Measurements from ENCODE around the gene CAMKV.
"Not testable (repeated sequence)": the region's sequence is repeated elsewhere in the genome, so short reads cannot be mapped to it uniquely, and the experiment has no call there.

CAMKV gene

DNA sequence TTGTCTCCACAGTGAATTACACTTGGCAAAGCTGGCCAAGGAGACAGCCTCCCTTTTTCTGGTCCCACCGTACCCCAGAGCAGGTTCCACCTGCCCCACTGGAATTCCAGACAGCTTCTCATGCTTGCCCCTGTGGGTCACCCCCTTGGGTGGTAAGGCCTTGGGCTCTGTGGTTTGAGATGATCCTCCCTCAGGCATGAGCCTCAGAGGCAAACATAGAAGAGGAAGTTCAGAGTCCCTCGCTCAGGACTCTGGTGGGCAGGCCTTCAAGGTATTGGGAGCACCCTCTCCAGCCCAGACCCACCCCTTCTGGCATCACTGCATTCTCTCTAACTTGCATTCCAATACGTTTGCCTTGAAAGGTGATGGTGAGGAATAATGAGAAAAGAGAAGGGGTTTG is 38.4 kb downstream of the CAMKV start:
- Histone ChIP-seq H3K27ac (ENCODE audit: low read depth, low read length) (no peak overlapping the region), H3K27me3 (ENCODE audit: low read length) (no peaks in the 10 kb centered on the region), H3K79me2 (ENCODE audit: insufficient read depth, low read length) (no peaks in the 10 kb centered on the region), H3K9me3 (ENCODE audit: insufficient read depth, low read length) (no peaks in the 10 kb centered on the region), H3K9ac (ENCODE audit: low read length) (no peak overlapping the region), H3K4me2 (ENCODE audit: low read depth, low read length, poor library complexity, severe bottlenecking) (no peak overlapping the region), H4K20me1 (ENCODE audit: low read depth, low read length) (no peaks in the 10 kb centered on the region), H3K9me2 (replicated peaks; ENCODE audit: insufficient read depth, low read length) (no peaks in the 10 kb centered on the region), H3K36me3 (ENCODE audit: low read length) (no peaks in the 10 kb centered on the region), H3K4me3 (ENCODE audit: insufficient read depth, low read length, poor library complexity, severe bottlenecking) (no peak overlapping the region), H2AFZ (ENCODE audit: low read depth, low read length, severe bottlenecking) (no peak overlapping the region), H3F3A (ENCODE audit: insufficient read depth) (no peaks in the 10 kb centered on the region)
- no peak for TF ChIP-seq EZH2phosphoT487 (conservative IDR thresholded peaks at IDR 0.05; ENCODE audit: low read length)
- TF ChIP-seq, protein P1, sequence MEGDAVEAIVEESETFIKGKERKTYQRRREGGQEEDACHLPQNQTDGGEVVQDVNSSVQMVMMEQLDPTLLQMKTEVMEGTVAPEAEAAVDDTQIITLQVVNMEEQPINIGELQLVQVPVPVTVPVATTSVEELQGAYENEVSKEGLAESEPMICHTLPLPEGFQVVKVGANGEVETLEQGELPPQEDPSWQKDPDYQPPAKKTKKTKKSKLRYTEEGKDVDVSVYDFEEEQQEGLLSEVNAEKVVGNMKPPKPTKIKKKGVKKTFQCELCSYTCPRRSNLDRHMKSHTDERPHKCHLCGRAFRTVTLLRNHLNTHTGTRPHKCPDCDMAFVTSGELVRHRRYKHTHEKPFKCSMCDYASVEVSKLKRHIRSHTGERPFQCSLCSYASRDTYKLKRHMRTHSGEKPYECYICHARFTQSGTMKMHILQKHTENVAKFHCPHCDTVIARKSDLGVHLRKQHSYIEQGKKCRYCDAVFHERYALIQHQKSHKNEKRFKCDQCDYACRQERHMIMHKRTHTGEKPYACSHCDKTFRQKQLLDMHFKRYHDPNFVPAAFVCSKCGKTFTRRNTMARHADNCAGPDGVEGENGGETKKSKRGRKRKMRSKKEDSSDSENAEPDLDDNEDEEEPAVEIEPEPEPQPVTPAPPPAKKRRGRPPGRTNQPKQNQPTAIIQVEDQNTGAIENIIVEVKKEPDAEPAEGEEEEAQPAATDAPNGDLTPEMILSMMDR (IDR thresholded peaks at IDR 0.05; ENCODE audit: insufficient read depth, low read length, poor library complexity, severe bottlenecking) = no peak

DNA sequence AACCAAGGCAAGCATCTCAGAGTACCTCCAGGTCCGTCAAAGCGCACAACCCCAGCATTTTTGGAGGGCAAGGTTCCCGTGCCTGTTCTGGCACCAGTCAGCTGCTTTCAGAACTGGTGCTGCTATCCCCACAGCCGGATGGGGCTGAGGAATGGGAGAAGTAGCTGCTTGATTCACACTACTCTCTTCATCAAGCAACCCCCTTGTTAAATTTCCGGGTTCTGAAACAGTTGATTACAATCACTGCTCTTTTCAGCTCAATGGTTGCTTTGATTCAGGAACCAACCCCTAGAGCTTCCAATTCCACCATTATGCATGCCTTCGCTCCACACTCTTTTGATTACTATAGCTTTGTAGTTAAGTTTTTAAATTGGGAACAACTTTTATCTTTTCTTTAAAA is 43.7 kb downstream of the CAMKV start:
- no peak for TF ChIP-seq EZH2phosphoT487 (conservative IDR thresholded peaks at IDR 0.05; ENCODE audit: low read length)
- TF ChIP-seq, protein P1 (IDR thresholded peaks at IDR 0.05; ENCODE audit: insufficient read depth, low read length, poor library complexity, severe bottlenecking) = no peak
- Histone ChIP-seq H3K79me2 (ENCODE audit: insufficient read depth, low read length) (no peaks in the 10 kb centered on the region), H3K9ac (ENCODE audit: low read length) (no peak overlapping the region), H2AFZ (ENCODE audit: low read depth, low read length, severe bottlenecking) (no peak overlapping the region), H3K27ac (ENCODE audit: low read depth, low read length) (no peak overlapping the region), H3K4me3 (ENCODE audit: insufficient read depth, low read length, poor library complexity, severe bottlenecking) (no peak overlapping the region), H3K36me3 (ENCODE audit: low read length) (no peaks in the 10 kb centered on the region), H4K20me1 (ENCODE audit: low read depth, low read length) (no peaks in the 10 kb centered on the region), H3K9me3 (ENCODE audit: insufficient read depth, low read length) (no peaks in the 10 kb centered on the region), H3F3A (ENCODE audit: insufficient read depth) (no peaks in the 10 kb centered on the region), H3K9me2 (replicated peaks; ENCODE audit: insufficient read depth, low read length) (no peaks in the 10 kb centered on the region), H3K27me3 (ENCODE audit: low read length) (no peaks in the 10 kb centered on the region), H3K4me2 (ENCODE audit: low read depth, low read length, poor library complexity, severe bottlenecking) (no peak overlapping the region)

DNA sequence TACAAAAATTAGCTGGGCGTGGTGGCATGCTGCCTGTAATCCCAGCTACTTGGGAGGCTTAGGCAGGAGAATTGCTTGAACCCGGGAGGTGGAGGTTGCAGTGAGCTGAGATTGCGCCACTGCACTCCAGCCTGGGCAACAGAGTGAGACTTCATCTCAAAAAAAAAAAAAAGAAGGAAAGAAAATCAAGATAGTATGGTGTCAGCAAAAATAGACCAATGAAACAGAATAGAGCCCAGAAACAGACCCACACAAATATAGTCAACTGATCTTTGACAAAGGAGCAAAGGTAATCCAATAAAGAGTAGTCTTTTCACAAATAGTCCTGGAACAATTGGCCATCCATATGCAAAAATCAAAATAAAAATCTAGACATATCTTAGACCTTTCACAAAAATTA is 46.6 kb downstream of the CAMKV start:
- H3K79me2 ChIP-seq (ENCODE audit: insufficient read depth, low read length); H3K4me3 ChIP-seq (ENCODE audit: insufficient read depth, low read length, poor library complexity, severe bottlenecking); H4K20me1 ChIP-seq (ENCODE audit: low read depth, low read length); H3K9me3 ChIP-seq (ENCODE audit: insufficient read depth, low read length); H3K36me3 ChIP-seq (ENCODE audit: low read length); H3K27me3 ChIP-seq (ENCODE audit: low read length); H3K4me2 ChIP-seq (ENCODE audit: low read depth, low read length, poor library complexity, severe bottlenecking); H3K9ac ChIP-seq (ENCODE audit: low read length); H2AFZ ChIP-seq (ENCODE audit: low read depth, low read length, severe bottlenecking); H3F3A ChIP-seq (ENCODE audit: insufficient read depth); H3K27ac ChIP-seq (ENCODE audit: low read depth, low read length); H3K9me2 ChIP-seq (replicated peaks; ENCODE audit: insufficient read depth, low read length): not testable (repeated sequence)

DNA sequence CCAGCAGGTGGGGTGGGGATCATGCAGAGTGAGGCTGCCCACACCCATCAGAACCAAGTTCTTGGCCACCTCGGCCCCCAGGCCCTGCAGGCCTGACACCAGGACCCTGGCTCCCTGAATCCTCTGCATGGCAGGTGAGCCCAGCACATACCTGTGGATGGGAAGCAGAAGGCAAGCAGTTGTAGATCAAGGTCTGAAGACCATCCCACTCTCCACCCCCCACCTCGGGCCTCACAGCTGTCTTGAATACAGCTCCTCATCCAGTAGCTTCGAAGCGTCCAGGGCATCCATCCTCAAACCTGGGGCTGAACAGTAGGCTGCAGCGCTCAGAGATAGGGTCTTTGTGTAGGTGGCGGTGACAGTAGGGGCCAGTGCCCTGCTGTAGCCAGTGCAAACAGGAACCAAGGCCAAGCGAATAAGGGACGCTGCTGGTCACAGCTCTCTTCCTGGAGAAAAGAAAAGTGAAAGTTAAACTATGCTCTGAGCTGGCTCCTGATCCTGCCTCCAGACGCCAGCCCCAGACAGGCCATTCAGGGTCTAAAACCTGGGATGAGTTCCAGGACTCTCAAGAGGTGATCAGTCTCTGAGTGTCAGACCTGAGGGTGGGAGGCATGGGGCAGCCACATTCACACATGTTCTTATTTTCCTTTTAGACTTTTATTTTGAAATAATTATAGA is 56.1 kb downstream of the CAMKV start, which contains the start of gene UBA7:
Gene UBA7 (minus strand): TSS at position 457 of the 678 bp plus-strand sequence. CDS start 166 bp downstream, at position 291.
- H3K9me3 ChIP-seq (ENCODE audit: insufficient read depth, low read length) = no peaks in the 10 kb centered on the region
- H3K79me2 ChIP-seq (ENCODE audit: insufficient read depth, low read length) = no peaks in the 10 kb centered on the region
- H3K36me3 ChIP-seq (ENCODE audit: low read length) = no peaks in the 10 kb centered on the region
- no peaks in the 10 kb centered on the region for H3K27me3 ChIP-seq (ENCODE audit: low read length)
- H3K27ac ChIP-seq (ENCODE audit: low read depth, low read length) = no peak within 1 kb of the TSS
- peak within 1 kb of the TSS; percentile 29 for H3K4me2 ChIP-seq (ENCODE audit: low read depth, low read length, poor library complexity, severe bottlenecking)
- H3K4me3 ChIP-seq (ENCODE audit: insufficient read depth, low read length, poor library complexity, severe bottlenecking) = no peak within 1 kb of the TSS
- H2AFZ ChIP-seq (ENCODE audit: low read depth, low read length, severe bottlenecking) = peak within 1 kb of the TSS; percentile 22
- no peaks in the 10 kb centered on the region for H4K20me1 ChIP-seq (ENCODE audit: low read depth, low read length)
- H3F3A ChIP-seq (ENCODE audit: insufficient read depth) = no peaks in the 10 kb centered on the region
- H3K9ac ChIP-seq (ENCODE audit: low read length) = no peak within 1 kb of the TSS; the same call in 1 of the 2 replicates
- TF ChIP-seq, protein P1 (IDR thresholded peaks at IDR 0.05; ENCODE audit: insufficient read depth, low read length, poor library complexity, severe bottlenecking) = no peak
- TF ChIP-seq EZH2phosphoT487 (conservative IDR thresholded peaks at IDR 0.05; ENCODE audit: low read length) = no peak
- H3K9me2 ChIP-seq (replicated peaks; ENCODE audit: insufficient read depth, low read length) = no peaks in the 10 kb centered on the region
